ENCODE data around the gene MPST.

GRCh38 chr22:37052386-37053309 lies 33.1 kb downstream of the MPST start:
- no peak for TF ChIP-seq POLR2AphosphoS5 (IDR thresholded peaks at IDR 0.05; ENCODE audit: low read depth, low read length)
- no peak for TF ChIP-seq TAF1 (IDR thresholded peaks at IDR 0.05; ENCODE audit: low read depth, low read length)
- TF ChIP-seq POLR2A (IDR thresholded peaks at IDR 0.05; ENCODE audit: low read depth, low read length) = no peak
- no peak for TF ChIP-seq SPI1 (IDR thresholded peaks at IDR 0.05; ENCODE audit: low read depth, low read length)
- TF ChIP-seq PAX5 (IDR thresholded peaks at IDR 0.05; ENCODE audit: insufficient read depth, low read length, severe bottlenecking) = no peak

All from GM12891 (cell line).